Measurements from ENCODE around the gene DYRK4.
"Not testable (repeated sequence)": the region's sequence is repeated elsewhere in the genome, so short reads cannot be mapped to it uniquely, and the experiment has no call there.

DYRK4 gene, protein sequence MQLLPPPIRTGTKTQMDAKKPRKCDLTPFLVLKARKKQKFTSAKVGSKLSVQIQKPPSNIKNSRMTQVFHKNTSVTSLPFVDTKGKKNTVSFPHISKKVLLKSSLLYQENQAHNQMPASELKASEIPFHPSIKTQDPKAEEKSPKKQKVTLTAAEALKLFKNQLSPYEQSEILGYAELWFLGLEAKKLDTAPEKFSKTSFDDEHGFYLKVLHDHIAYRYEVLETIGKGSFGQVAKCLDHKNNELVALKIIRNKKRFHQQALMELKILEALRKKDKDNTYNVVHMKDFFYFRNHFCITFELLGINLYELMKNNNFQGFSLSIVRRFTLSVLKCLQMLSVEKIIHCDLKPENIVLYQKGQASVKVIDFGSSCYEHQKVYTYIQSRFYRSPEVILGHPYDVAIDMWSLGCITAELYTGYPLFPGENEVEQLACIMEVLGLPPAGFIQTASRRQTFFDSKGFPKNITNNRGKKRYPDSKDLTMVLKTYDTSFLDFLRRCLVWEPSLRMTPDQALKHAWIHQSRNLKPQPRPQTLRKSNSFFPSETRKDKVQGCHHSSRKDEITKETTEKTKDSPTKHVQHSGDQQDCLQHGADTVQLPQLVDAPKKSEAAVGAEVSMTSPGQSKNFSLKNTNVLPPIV

DNA sequence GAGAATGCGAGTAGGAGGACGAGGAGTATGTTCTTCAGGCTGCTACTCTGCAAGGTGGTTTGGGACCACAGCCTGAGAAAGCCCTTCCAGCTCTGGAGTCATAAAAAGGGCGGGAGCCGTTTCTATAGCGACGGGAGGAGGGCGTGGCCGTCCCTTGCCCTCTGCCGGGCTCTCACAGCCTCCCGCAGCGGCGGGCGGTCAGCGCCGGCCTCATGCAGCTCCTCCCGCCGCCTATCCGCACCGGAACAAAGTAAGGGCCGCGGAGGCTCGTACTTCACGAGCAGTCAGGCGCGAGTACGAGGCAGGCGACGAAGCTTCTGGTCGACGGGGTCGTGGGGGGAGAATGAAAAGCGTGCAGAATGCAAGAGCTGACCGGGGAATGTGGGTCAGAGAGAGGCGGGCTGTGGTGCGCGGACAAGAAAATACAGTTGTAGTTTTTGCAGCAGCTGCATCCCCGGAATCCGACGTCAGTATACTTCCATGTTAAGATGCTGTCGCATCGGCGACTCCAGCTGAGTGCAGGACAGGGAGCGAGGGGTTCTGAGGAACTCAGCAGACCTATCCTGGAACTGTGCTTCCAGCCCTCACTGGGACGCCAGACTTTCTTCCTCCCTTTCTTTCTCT, at the start of gene DYRK4:
DYRK4 (plus strand) TSS at position 175 of the 624 bp plus-strand sequence; CDS start at position 213, 38 bp downstream.
- DNase-seq, result peak; percentile 68

- DNase-seq, result no peak
These were observed 43.8 kb upstream of the DYRK4 start for GRCh38 chr12:4518106-4518728.

GRCh38 chr12:4523443-4523842, 38.6 kb upstream of the DYRK4 start:
- not testable (repeated sequence) for DNase-seq

GRCh38 chr12:4526923-4527546, 35.0 kb upstream of the DYRK4 start:
- no peak for DNase-seq

DNA sequence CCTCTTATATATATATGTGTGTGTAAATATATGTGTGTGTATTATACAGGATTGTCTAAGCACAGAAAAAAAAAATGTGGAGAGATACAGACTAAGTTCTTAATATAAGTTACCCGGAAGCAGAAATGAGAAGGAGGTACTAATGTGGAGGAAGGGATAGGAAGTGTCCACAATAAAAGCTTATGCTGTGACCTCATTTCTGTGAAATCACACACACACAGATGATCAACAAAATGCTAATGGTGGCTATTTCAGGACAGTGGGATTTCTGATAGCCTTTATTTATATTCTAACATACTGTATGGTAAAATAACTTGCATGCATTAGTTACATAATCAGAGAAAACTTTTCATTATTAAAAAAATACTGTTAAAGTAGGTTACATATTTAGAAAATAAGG, 31.8 kb upstream of the DYRK4 start:
- DNase-seq, result no peak

- DNase-seq, result no peak
These were observed 30.9 kb upstream of the DYRK4 start for GRCh38 chr12:4530982-4531586.

- no peak for DNase-seq
These were observed 26.9 kb upstream of the DYRK4 start for GRCh38 chr12:4535092-4535491.

GRCh38 chr12:4535871-4536270, 26.1 kb upstream of the DYRK4 start:
- DNase-seq, result no peak

GRCh38 chr12:4538207-4539160, 23.5 kb upstream of the DYRK4 start, which contains the start of gene RAD51AP1:
Gene RAD51AP1, plus strand, starts transcription at chr12:4538890. Its CDS starts 50 bp downstream, at chr12:4538940.
- peak; percentile 97 for DNase-seq

GRCh38 chr12:4539167-4539870, 22.7 kb upstream of the DYRK4 start:
- no peak for DNase-seq

DNA sequence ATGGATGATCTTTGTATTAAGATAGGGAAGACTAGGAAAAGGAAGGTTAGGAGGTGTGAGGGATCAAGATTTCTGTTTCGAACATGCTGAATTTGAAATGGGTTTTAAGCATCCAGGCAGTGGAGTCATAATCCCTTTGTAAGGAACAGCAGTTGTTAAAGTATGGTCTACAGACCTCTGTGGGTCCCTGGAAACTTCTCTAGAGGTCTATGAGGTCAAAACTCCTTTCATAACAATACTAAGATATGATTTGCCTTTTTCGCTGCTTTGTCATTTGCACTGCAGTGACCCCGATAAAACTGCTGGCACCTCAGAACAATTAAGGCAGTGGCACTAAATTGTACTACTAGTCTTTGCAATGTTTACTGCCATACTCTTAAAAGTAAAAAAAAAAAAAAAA, 21.8 kb upstream of the DYRK4 start:
- DNase-seq, result no peak

- DNase-seq, result no peak
These were observed 21.4 kb upstream of the DYRK4 start for GRCh38 chr12:4540638-4541037.

- no peak for DNase-seq
These were observed 16.8 kb upstream of the DYRK4 start for GRCh38 chr12:4545195-4545594.

GRCh38 chr12:4552191-4552590, 9.8 kb upstream of the DYRK4 start:
- no peak for DNase-seq

GRCh38 chr12:4553943-4554342, 8.1 kb upstream of the DYRK4 start:
- no peak for DNase-seq

DNA sequence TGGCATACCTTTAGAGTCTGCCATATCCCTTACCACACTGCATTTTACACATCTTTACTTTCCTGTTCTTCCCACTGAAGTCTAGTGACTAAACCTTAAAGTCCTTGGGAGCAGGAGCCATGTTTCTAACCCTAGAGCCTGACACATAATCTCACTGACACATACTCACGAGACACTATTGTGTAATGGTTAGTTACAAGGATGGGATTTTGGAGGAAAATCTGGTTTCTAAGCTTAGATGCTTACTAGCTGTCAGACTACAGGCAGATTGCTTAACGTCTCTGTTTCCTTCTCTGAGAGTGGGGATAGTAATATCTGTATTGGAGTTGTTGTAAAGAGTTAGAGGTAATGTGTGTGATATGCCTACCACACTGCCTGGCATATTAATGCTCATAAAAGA, 6.2 kb upstream of the DYRK4 start:
- no peak for DNase-seq

DNA sequence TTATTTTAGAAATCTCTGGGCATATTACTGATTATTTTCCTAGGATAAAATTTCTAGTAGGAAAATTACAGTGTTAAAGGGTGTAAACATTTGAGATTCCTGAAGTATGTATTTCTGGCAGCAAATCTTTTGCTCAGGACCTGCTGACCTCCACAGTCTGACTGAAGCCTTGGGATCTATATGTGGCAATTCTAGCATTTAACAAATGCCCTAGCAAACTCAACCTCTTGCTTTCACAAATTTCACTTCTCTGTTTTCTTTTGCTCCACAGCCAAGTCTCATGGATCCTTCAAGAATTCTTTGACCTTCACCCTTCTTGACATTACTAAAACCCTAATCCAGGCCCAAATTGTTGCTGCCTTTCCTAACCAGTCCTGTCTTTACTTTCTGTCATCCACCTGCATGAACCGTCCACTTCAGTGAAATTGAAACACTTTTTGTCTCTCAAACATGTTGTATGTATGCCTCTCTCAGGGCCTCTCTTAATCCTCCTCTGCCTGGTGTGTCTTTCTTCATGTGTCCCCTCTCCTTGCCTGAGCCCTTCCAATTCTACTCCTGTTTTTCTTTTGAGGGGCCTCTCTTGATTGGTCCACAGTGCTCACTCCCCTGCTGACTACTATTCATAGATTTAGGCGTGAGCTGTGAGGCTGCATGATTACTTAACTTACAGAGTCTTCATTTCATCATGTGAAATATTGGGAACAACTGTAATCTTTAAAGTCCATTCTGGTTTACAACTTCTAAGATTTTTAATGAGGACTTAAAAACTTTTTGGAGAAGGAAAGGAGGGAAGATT, 5.1 kb upstream of the DYRK4 start:
- no peak for DNase-seq

DNA sequence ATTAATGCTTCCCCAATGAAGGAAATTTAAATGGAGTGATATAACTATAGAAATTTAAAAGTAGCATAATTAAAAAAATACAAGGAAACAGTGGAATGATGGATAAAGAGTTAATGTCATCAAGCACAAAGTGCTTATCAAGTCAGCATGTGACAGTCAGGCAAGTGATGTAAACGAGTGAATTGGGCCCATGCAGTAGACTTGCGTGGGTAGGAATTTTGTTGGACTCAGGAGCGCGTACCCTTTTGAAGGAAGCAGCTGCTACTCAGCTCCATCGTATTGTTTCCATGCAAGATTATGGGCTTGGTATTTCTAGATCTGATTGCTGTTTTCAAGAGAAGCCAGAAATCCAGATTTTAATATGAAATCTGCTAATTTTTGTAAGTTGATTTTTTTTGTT, 4.4 kb upstream of the DYRK4 start:
- DNase-seq, result no peak

- no peak for DNase-seq
These were observed 3.8 kb upstream of the DYRK4 start for GRCh38 chr12:4558171-4558570.

DNA sequence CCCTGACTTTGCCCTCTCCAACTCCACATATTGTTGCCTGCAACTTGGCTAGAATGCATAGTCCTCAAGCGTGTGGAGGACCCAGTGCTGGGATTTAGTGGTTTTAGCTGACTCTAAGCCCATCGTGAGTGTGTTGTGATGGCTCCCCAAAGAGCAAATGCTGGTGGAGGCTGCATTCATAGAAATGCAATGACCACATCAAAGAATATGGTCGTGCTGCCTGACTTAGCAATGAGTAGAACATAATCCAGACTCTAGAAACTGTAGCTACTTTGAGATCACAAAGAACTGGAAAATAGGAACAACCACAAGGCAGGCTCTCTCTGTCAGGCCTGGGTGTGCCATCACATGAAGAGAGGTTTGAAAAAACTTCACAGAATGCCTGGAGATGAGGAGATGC, 1.3 kb downstream of the DYRK4 start:
- no peak for DNase-seq

Measured in midbrain (tissue), 1 donor.